22Rv1 (cell line): ENCODE results near the gene SPACA7.

Source experiments
- ZFX ChIP-seq: fragments of 450-650 bp; IDR thresholded peaks from 2 replicates; pipeline ENCODE4 v1.6.1; 2017; ENCODE audit warnings: antibody characterized with exemption, borderline replicate concordance
- TF ChIP-seq, protein P1 (sequence below): fragments of 450-650 bp; IDR thresholded peaks from 2 replicates; pipeline ENCODE4 v1.5.1; 2017; ENCODE audit warnings: mild to moderate bottlenecking

DNA sequence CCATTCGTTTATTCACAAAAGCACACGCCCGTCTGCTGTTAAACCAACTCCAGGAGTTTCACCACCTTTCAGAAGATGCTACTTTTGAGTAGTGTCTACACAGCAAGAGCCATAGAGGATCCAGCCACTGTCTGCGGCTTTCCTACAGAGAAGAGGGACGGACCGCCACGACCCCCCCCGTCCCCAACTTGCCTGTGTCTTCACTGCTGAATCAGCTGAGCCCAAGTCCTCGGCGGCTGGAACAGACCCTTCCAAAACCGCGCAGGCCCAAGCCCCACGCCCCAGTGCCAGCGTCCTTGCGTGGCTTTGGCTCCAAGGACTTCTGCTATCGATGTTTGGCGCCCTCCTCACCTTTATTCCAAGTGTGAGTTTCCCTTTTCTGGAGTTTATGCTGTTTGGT lies 65.1 kb downstream of the SPACA7 start:
- TF ChIP-seq, protein P1, sequence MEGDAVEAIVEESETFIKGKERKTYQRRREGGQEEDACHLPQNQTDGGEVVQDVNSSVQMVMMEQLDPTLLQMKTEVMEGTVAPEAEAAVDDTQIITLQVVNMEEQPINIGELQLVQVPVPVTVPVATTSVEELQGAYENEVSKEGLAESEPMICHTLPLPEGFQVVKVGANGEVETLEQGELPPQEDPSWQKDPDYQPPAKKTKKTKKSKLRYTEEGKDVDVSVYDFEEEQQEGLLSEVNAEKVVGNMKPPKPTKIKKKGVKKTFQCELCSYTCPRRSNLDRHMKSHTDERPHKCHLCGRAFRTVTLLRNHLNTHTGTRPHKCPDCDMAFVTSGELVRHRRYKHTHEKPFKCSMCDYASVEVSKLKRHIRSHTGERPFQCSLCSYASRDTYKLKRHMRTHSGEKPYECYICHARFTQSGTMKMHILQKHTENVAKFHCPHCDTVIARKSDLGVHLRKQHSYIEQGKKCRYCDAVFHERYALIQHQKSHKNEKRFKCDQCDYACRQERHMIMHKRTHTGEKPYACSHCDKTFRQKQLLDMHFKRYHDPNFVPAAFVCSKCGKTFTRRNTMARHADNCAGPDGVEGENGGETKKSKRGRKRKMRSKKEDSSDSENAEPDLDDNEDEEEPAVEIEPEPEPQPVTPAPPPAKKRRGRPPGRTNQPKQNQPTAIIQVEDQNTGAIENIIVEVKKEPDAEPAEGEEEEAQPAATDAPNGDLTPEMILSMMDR = no peak
- no peak for TF ChIP-seq ZFX
